Large intestine (tissue), 1 donor: ENCODE measurements around the gene DMRTC1B. TPM values are rescaled to one million over a fixed set of nuclear protein-coding genes. Genes with fewer than 3 reads are reported as not detected.

Experiments used
- polyA plus RNA-seq: library from polyadenylated mRNA; unstranded; fragments of 120-200 nt; gene quantifications from one replicate; pipeline ENCODE4 v1.2.1, GENCODE V29; 2013

DMRTC1B gene
- polyA plus RNA-seq, 1 donor = 1.5 TPM

Other genes with a start within 250 kb of the DMRTC1B start
- gene HDAC8, start 204.0 kb upstream of the DMRTC1B start, polyA plus RNA-seq = 26.5 TPM
- gene PHKA1, start 62.6 kb upstream of the DMRTC1B start, polyA plus RNA-seq = 0.67 TPM
- not detected for gene FAM236B, start 5.8 kb downstream of the DMRTC1B start, polyA plus RNA-seq
- gene FAM236D, start 31.3 kb downstream of the DMRTC1B start, polyA plus RNA-seq = not detected
- gene FAM236C, start 135.7 kb downstream of the DMRTC1B start, polyA plus RNA-seq = not detected
- not detected for gene FAM236A, start 161.3 kb downstream of the DMRTC1B start, polyA plus RNA-seq
- gene DMRTC1, start 166.9 kb downstream of the DMRTC1B start, polyA plus RNA-seq = not detected
- 0.04 TPM for gene PABPC1L2B, start 226.0 kb downstream of the DMRTC1B start, polyA plus RNA-seq